Natural killer cell (primary cell): Measurements from ENCODE around the gene ARNT2. TPM values are rescaled to one million over a fixed set of nuclear protein-coding genes. Genes with fewer than 3 reads are reported as not detected.

Source experiments
- ATAC-seq, 3 donors: fragments of 150-1000 bp in 2 of 3; fragments of 200-7000 bp in 1 of 3; cut with Tn5 transposase; 1 replicate in 1 of 3; 2 replicates in 2 of 3; pipeline ENCODE4 v1.10.0; 2021; ENCODE audit warnings: mild to moderate bottlenecking in 2 of 3, moderate library complexity in 2 of 3
- DNase-seq, 2 donors: peaks; one replicate each; pipeline versions ENCODE4 v3.0.0 to v3.0.0-alpha.2; 2013 to 2021; ENCODE audit warnings: mixed read lengths in 1 of 2
- H3K27ac ChIP-seq: one replicate; pipeline ENCODE4 v1.5.1; 2013; ENCODE audit warnings: mild to moderate bottlenecking, low read length
- H3K27me3 ChIP-seq: one replicate; pipeline ENCODE4 v1.6.1; 2013; ENCODE audit warnings: low read length; ENCODE audit not compliant: control insufficient read depth, insufficient read depth
- H3K36me3 ChIP-seq: one replicate; pipeline ENCODE4 v1.6.1; 2013; ENCODE audit warnings: low read length; ENCODE audit not compliant: control insufficient read depth, insufficient read depth
- H3K4me1 ChIP-seq: one replicate; pipeline ENCODE4 v1.6.1; 2013; ENCODE audit warnings: low read length; ENCODE audit not compliant: control insufficient read depth, insufficient read depth
- H3K4me3 ChIP-seq: one replicate; pipeline ENCODE4 v1.5.1; 2013; ENCODE audit warnings: low read length
- H3K9me3 ChIP-seq: one replicate; pipeline ENCODE4 v1.6.1; 2013; ENCODE audit warnings: low read length; ENCODE audit not compliant: control insufficient read depth, insufficient read depth
- H3K27ac Mint-ChIP-seq, 2 donors: one replicate each; pipeline ENCODE4 v1.8.0; 2022; ENCODE audit warnings: mild to moderate bottlenecking in 2 of 2, mixed read lengths in 2 of 2, moderate library complexity in 1 of 2
- H3K27me3 Mint-ChIP-seq, 2 donors: one replicate each; pipeline ENCODE4 v1.8.0; 2022; ENCODE audit warnings: low read depth in 2 of 2, mixed read lengths in 2 of 2
- H3K36me3 Mint-ChIP-seq: one replicate; pipeline ENCODE4 v1.8.0; 2022; ENCODE audit warnings: mixed read lengths
- H3K4me1 Mint-ChIP-seq, 2 donors: one replicate each; pipeline ENCODE4 v1.8.0; 2022; ENCODE audit warnings: mixed read lengths in 2 of 2
- H3K4me3 Mint-ChIP-seq: one replicate; pipeline ENCODE4 v1.8.0; 2022; ENCODE audit warnings: mild to moderate bottlenecking, moderate library complexity, mixed read lengths
- H3K9me3 Mint-ChIP-seq, 2 donors: one replicate each; pipeline ENCODE4 v1.8.0; 2022; ENCODE audit warnings: mixed read lengths in 2 of 2
- WGBS: methylation state at CpG from one replicate; pipeline ENCODE4 v1.1.7; 2013; ENCODE audit warnings: missing lambda C conversion rate; ENCODE audit not compliant: insufficient coverage; 5-methylcytosine and 5-hydroxymethylcytosine counted together
- intact Hi-C: fragments of 100-400 bp; cut with micrococcal nuclease; formaldehyde crosslinking; loops from one replicate; pipeline ENCODE4 v1.14.2; 2022
- total RNA-seq, 4 donors: library from RNA; stranded (reverse); fragments of 120-200 nt in 1 of 4; gene quantifications; one replicate each; pipeline versions ENCODE4 v1.2.3 to v1.2.4, GENCODE V29; 2013 to 2022
- TF ChIP-seq, protein P1 (sequence below): fragments of 200-600 bp; IDR thresholded peaks from one replicate; pipeline ENCODE4 v1.8.0; 2022; ENCODE audit warnings: antibody characterized with exemption

ARNT2 gene
- total RNA-seq, 3 donors from 2014 or later (not counting 1 experiment from before 2014, with no cell fraction given), result not detected

DNA sequence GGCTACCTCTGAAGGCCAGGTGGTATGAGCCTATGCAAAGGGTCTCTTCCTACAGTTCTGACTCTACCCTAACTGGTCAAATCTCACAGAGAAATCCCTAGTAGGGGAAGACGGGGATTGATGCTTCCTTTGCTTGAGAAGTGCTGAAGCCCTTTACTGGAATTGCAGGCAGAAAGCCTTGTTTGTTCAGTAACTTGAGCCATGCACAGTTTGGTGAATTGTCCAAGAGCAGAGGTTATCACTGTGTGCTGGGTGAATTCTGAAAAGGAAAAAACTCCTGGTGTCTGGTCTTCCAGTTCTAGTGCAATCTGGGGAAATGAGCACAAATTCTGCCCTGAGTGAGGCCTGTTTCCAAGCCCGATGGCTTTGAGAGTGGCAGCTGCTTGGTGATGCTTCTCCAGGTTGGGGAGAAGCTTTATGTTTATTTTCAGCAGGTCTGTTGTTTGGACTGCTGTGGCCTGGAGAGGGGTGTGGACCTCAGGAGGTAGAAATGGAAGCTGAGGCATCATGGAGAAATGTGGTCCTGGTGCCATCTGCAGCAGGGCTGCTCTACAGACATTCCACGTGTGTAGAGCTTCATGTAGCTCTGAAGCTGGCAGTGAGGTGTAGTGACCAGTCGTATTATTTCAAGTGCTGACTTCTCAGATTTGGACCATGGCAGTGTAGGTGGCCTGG lies 60.9 kb downstream of the ARNT2 start:
- ATAC-seq, result no peak
- no peaks in the 10 kb centered on the region for H3K36me3 ChIP-seq
- no peaks in the 10 kb centered on the region for H3K4me1 Mint-ChIP-seq
- H3K9me3 ChIP-seq, result no peaks in the 10 kb centered on the region
- no peaks in the 10 kb centered on the region for H3K4me1 ChIP-seq
- H3K36me3 Mint-ChIP-seq, result no peaks in the 10 kb centered on the region
- H3K4me3 ChIP-seq, result no peak overlapping the region
- no peak for DNase-seq
- no peak overlapping the region for H3K4me3 Mint-ChIP-seq
- peaks cover 18 to 19% of the 10 kb centered on the region in 2 donors for H3K27me3 Mint-ChIP-seq
- 84% methylated on average over 4 of the region's 4 CpGs for WGBS
- no peaks in the 10 kb centered on the region for H3K9me3 Mint-ChIP-seq
- TF ChIP-seq, protein P1, sequence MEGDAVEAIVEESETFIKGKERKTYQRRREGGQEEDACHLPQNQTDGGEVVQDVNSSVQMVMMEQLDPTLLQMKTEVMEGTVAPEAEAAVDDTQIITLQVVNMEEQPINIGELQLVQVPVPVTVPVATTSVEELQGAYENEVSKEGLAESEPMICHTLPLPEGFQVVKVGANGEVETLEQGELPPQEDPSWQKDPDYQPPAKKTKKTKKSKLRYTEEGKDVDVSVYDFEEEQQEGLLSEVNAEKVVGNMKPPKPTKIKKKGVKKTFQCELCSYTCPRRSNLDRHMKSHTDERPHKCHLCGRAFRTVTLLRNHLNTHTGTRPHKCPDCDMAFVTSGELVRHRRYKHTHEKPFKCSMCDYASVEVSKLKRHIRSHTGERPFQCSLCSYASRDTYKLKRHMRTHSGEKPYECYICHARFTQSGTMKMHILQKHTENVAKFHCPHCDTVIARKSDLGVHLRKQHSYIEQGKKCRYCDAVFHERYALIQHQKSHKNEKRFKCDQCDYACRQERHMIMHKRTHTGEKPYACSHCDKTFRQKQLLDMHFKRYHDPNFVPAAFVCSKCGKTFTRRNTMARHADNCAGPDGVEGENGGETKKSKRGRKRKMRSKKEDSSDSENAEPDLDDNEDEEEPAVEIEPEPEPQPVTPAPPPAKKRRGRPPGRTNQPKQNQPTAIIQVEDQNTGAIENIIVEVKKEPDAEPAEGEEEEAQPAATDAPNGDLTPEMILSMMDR, result no peak
- no peak overlapping the region for H3K27ac Mint-ChIP-seq
- no peak overlapping the region for H3K27ac ChIP-seq
- intact Hi-C loops, result no loop called here
- no peaks in the 10 kb centered on the region for H3K27me3 ChIP-seq

DNA sequence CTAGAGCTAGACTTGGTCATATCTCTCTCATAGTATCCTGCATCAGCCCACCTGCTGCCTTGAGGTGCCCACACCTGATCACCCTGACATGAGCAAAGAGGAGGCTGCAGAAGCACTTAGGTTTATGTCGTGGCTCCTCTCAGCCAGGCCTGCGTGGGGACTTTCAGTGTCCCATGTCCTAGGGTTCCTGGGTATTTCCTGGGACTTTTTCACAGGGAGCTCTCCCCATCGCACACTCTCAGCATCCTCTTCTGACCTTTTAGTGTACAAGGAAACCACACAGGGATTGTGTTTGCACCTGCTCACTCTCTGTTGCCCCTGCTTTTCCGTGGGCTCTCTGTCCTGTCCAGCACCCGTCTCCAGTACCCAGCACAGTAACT lies 61.4 kb downstream of the ARNT2 start:
- no peak overlapping the region for H3K27ac Mint-ChIP-seq
- H3K9me3 ChIP-seq, result no peaks in the 10 kb centered on the region
- no peaks in the 10 kb centered on the region for H3K27me3 ChIP-seq
- peaks cover 16 to 24% of the 10 kb centered on the region in 2 donors for H3K27me3 Mint-ChIP-seq
- no peak overlapping the region for H3K4me3 Mint-ChIP-seq
- TF ChIP-seq, protein P1, result no peak
- H3K36me3 Mint-ChIP-seq, result no peaks in the 10 kb centered on the region
- no peaks in the 10 kb centered on the region for H3K4me1 Mint-ChIP-seq
- no peak overlapping the region for H3K27ac ChIP-seq
- no peaks in the 10 kb centered on the region for H3K9me3 Mint-ChIP-seq
- DNase-seq (no peak), ATAC-seq (no peak)
- intact Hi-C loops, result no loop called here
- WGBS, result 85% methylated on average over 5 of the region's 5 CpGs
- no peaks in the 10 kb centered on the region for H3K4me1 ChIP-seq
- H3K36me3 ChIP-seq, result no peaks in the 10 kb centered on the region
- no peak overlapping the region for H3K4me3 ChIP-seq

DNA sequence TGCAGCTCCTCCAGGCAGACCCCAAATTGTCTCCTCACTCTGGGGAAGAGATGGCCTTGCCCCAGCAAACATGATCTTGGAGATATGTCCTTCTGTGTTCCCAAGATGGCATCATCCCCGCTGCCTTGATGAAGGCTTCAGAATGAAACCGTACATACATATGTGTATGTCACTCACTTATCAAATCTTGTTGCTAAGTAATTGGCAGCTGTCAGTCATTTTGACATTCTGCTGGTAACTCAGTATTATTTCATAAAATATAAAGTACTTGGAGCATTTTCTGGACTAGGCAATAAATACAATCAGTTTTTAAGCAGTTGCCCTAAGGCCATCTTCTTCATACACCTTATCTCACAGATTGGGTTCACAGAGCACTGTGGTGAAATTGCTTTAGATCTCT lies 62.4 kb downstream of the ARNT2 start:
- Histone ChIP-seq H3K27ac (no peak overlapping the region), H3K4me1 (no peaks in the 10 kb centered on the region), H3K9me3 (no peaks in the 10 kb centered on the region), H3K36me3 (no peaks in the 10 kb centered on the region), H3K27me3 (no peaks in the 10 kb centered on the region), H3K4me3 (no peak overlapping the region)
- DNase-seq (no peak), ATAC-seq (no peak)
- H3K9me3 Mint-ChIP-seq, result no peaks in the 10 kb centered on the region
- H3K36me3 Mint-ChIP-seq, result no peaks in the 10 kb centered on the region
- TF ChIP-seq, protein P1, result no peak
- peaks cover 16 to 26% of the 10 kb centered on the region in 2 donors for H3K27me3 Mint-ChIP-seq
- intact Hi-C loops, result no loop called here
- H3K27ac Mint-ChIP-seq, result no peak overlapping the region
- 100% methylated on average over 2 of the region's 2 CpGs for WGBS
- H3K4me3 Mint-ChIP-seq, result no peak overlapping the region
- no peaks in the 10 kb centered on the region for H3K4me1 Mint-ChIP-seq

- TF ChIP-seq, protein P1, result no peak
- Mint-ChIP-seq H3K4me1 (no peaks in the 10 kb centered on the region), H3K36me3 (no peaks in the 10 kb centered on the region), H3K27ac (no peak overlapping the region), H3K27me3 (peaks cover 20 to 29% of the 10 kb centered on the region in 2 donors), H3K4me3 (no peak overlapping the region), H3K9me3 (no peaks in the 10 kb centered on the region)
- Histone ChIP-seq H3K4me1 (no peaks in the 10 kb centered on the region), H3K9me3 (no peaks in the 10 kb centered on the region), H3K27me3 (no peaks in the 10 kb centered on the region), H3K4me3 (no peak overlapping the region), H3K27ac (no peak overlapping the region), H3K36me3 (no peaks in the 10 kb centered on the region)
- WGBS, result 80% methylated on average over 16 of the region's 16 CpGs
- intact Hi-C loops, result no loop called here
- no peak for DNase-seq
- no peak for ATAC-seq
Observed at GRCh38 chr15:80467311-80467714, 63.1 kb downstream of the ARNT2 start.
